HG03457 (cell line): ENCODE results near the gene SOCS7.

ENCODE experiments used
- ATAC-seq: cut with Tn5 transposase; IDR thresholded peaks from one replicate; pipeline ENCODE4 v1.9.1; 2021; ENCODE audit warnings: moderate number of reproducible peaks; ENCODE audit not compliant: unreplicated experiment

The SOCS7 gene

DNA sequence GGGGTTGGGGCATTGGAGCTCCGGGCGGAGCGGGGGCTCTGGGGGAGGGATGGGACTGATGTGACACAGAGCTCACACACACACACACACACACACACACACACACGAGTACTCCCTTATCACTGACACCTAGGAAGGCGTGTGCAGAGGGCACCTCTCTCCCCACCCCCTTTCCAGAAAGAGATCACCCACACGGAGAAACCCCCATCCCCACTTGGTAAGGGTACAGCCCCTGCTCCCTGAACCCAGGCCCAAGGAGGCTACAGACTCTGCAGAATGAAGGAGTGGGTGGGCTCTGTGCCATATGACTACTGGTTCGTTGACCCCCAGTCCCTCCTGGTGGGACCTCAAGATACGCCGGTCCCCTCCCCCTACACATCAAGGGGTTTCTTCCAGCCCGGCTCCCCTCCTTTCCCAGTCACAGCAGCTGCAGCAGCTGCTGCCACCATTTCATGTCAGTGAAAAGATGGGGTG is 67.9 kb downstream of the SOCS7 start:
- ATAC-seq = no peak

DNA sequence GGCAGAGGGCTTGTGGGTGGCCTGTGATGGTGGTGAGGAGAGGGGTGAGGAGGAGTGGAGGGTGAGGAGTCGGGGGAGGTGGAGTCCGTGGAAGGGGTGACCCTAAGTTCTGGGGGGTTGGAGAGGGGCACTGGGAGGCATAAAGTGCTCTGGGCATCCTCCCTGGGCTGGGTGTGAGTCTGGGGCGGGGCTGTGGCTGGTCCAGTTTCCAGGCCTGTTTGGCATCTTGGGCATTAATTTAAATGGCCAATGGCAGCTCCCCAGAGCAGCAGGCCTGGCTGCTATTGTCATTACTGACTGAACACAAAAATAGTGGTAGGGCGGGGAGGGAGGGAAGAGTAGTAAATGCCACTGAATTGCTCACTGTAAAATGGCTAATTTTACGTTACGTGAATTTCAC is 68.9 kb downstream of the SOCS7 start:
- ATAC-seq = no peak

DNA sequence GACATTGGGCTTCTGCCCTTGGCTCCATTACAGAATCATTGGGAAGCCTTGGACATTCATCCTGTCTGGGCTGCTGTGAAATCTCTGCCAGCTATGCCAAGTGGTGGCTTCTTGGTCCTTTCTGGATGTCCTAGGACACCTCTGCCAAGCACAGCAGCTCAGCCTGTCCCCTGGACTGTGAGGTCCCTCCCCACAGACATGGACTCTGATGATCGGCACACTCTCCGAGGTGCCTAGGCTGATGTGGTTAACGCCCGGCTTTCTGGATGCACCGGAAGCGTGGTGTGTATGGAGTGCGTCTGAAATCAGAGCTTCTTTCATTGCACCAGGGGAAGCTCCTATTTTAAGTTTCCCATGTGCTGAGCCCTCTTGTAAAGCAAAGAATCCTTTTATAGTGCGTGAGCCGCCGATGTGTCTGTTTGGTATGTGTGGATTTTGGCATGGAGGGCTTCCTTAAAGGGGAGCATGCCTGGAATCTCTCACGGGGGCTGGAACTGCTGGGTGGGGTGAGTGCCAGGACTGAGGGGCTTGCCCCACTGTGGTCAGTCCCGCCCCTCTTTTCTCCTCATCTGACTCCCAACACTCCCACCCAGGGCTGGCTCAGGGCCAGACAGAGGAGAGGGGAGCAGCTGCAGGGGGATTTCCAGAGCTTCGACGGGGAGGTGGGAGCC is 69.7 kb downstream of the SOCS7 start:
- ATAC-seq = no peak

DNA sequence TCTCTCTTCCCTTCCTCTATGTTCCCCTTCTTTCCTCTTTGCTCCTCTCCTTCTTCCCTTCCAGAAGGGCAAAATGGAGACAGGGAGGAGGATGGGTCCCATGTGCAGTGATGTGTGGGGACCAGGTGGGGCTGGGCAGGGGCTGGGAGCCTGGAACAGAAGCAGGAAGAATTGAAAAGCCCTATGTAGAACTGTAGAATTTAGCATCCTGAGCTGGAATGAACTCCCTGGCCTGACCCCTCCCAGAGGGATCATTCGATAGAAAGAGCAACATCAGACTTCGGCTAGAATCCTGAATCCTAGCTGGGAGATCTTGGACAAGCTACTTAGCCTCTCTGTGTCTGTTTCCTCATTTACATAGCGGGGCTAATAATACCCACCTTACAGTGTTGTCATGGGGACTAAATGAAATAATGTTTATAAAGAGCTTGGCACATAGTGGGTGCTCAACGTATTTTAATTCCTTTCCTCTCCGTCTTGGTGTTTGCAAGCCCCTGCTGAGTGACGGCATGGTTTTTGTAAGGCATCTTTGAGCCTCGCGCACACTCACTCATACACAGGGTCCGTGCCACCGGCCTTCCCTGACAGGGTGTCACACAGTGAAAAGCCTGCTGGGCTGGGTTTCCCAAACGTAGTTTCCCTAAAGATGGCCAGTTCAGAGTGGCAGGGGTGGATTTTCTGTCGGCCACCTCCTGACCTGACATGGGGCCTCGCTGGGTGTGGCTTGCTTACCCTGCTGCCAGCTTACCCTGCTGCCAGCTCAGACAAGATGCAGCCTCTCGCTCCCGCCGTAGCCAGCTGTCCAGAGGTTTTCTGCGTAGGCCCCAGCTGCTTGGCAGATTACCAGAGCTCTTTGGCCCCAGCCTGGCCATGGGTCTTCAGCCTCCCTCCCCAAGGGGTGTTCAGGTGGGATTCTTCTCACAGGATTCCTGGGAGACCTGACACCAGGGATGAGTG is 70.5 kb downstream of the SOCS7 start:
- no peak for ATAC-seq

DNA sequence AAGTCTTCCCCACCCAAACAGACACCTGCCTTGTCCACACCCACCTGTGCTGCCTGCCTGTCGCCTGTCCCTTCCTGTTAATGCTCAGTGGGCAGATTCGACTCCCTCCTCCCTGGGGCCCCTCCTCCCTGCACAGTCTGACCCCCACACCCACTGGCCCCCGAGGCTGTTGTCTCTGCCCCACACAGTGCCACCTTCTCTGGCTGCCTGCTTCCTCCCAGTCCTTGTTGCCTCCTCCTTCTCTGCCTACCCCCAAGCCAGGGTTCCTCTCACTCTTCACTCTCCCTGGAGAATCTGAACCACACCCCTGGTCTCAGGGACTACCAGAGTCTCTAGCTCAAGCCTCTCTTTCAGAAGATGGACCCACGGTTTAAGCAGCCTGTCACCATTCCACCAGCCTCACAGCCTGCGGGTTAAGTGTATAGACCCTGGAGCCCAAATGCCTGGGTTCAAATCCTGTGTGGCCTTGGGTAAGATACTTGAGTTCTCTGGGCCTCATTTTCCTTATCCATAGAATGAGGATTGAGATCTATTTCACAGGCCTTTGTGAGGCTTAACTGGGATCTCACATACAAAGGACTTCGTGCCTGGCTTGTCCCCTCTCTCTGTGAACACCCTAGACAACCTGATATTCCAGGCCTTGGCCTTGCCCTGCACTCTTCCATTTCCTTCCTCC is 72.8 kb downstream of the SOCS7 start:
- ATAC-seq = no peak

DNA sequence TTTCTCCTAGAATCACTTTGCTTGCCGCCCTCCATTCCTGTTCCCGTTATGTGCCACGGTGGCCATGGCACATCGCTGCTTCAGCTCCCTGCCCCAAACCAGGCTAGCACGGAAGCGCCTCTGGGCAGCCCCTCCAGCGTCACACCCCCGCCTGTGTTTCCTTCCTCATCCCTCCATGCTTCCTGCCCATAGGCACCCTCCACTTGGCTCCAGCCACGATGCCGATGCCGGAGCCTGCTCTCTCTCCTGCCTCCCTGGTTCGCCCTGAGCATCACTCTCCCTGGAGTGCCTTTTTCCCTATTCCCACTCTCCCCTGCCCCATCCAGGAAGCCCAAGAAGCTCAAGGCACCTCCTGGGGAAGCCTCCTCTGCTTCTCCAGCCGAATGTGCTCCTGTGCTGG is 73.4 kb downstream of the SOCS7 start:
- ATAC-seq = no peak

DNA sequence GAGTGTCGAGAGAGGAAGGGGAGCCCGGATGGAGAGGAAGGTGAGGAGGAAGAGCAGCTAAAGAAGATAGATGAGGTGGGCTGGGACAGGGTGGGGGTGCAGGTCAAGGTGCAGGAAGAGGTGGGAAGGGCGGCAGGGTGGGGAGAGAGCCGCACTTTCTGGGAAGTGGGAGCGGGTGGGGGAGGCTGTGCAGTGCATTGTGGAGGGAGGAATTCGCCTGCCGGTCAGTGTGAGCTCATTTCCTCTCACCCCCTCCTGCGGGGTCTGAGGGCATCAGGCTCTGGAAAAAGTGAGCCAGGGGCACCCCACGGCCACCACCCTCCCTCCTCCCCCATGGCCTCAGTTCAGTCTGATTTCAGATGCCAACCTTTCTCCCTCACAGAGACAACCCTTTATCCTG is 74.1 kb downstream of the SOCS7 start:
- ATAC-seq = no peak

DNA sequence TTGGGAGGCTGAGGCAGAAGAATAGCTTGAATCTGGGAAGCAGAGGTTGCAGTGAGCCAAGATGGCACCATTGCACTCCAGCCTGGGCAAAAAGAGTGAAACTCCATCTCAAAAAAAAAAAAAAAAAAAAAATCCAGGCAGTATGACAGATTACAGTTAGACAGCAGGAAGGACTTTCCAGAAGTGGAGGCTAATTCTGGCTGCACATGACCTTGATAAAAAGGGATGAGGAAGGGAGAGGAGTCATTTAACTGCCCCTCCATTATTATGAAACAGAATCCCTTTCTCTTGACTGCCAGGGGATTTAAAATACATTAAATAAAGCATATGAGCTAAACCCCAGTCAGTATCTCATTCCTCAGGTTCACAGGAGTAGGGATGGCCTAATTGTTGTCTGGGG is 74.8 kb downstream of the SOCS7 start:
- ATAC-seq = no peak

DNA sequence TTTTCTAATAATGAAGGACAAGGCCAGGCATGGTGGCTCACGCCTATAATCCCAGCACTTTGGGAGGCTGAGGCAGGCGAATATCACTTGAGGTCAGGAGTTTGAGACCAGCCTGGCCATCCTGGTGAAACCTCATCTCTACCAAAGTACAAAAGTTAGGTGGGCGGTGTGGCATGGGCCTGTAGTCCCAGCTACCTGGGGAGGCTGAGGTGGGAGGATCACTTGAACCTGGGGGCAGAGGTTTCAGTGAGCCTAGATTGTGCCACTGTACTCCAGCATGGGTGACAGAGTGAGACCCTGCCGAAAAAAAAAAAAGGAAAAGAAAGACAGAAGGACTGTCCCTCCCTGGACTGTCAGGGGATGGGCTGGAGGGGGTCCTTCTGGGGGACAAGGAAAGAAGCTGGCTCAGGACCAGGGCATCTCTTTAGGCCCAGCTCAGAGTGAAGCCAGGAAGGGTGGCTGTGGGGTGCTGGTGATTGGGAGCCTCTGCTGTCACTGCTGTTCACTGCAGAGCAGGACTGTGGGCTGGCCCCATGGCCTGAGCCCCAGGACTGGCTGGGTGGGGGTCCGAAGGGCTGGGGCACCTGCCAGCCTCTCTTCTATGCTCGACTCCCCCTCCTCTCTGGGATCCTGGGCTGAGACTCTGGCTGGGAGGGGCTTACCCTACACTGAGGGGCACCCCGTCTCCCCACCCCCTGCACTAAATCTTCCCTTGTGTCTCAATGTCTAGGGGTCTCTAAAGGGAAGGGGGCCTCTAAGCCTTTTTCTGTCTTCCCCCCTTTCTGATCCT is 75.7 kb downstream of the SOCS7 start:
- ATAC-seq = no peak

DNA sequence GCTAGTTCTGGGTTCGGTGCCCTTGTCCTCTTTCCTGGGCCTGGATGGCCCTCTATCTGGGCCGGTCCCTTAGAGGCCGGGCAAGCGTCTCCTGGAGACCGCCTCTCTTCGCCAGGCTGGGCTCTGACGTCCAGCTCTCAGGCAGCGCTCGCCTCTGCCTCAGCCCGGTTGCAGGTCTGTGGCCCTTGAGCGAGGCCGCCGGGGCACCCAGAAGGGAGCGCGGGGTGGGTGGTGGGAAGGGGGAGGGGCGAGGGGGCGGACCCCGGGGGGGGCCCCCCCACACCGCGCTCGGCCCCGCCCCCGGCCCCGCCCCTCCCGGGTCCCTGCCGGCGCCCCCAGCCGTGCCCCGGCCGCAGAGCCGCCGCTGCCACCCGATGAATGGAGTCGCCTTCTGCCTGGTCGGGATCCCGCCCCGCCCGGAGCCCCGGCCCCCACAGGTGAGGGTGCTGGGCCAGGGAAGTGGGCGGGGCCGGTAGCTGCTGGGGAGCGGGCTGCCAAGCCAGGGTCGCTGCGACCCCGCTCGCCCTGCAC is 76.5 kb downstream of the SOCS7 start, which contains the start of gene ARHGAP23:
Gene ARHGAP23 (plus strand): TSS at position 353 of the 531 bp plus-strand sequence. CDS start 22 bp downstream, at position 375.
- ATAC-seq = no peak

DNA sequence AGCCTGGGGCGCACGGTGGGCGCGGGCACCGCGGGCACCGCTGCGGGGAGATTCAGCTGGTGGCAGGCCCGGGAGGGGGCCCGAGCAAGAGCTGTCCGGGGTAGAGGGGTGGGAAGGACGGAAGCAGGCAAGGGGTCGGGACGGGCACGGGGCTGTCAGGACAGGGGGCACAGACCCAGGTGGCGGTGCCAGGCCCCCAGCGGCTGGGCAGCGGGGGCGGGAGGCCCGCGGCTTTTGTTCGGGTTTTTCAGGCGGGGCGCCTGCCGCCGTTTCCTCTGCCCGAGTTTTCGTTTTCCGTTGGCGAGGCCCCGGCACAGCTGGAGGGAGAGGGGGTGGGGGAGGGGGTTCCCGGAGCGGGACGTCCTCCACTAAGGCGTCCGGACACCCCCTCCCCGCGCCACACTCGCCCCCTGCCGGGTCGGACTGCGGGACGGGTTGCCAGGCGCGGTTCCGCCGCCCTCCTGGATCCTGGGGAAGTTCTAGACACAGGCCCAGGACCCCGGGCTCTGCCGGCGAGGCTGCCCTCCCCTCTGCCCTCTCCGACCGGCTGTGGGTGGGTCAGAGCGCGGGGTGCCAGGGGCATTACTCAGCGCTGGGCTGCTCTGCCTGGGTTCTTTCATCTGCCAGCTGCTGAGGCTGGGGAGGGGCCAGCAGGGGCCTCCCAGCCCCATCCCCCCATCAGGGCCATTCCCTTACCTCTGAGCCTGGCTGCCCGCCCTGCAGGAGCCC is 77.2 kb downstream of the SOCS7 start:
- ATAC-seq = no peak

DNA sequence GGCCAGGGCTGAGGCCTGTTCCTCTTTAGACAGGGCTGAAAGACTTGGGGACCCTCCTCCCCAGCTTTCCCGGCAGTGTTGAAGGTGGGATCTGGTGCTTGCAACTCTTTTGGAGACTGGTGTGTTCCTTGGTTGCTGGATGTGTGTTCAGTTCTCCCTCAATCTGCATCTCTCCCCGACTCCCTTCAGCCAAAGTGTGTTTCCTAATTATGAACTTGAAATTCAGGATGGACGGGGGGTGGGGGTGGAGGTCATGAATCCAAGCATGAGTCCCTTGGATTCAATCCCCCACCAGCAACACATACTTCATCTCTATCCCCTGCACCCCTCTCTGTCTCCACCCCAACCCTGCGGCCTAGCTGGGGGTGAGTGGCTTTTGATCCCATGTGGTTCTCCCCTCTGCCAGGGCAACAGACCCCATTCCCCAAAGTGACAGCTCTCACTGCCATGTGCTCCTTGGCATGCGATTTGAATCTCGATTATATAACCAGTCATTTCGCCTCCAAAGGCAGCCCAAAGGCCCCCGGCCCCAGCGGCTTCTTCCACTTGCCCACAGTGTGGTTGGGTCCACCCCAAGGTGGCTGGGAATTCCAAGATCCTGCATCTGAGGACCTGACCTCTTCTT is 77.9 kb downstream of the SOCS7 start:
- ATAC-seq = no peak

DNA sequence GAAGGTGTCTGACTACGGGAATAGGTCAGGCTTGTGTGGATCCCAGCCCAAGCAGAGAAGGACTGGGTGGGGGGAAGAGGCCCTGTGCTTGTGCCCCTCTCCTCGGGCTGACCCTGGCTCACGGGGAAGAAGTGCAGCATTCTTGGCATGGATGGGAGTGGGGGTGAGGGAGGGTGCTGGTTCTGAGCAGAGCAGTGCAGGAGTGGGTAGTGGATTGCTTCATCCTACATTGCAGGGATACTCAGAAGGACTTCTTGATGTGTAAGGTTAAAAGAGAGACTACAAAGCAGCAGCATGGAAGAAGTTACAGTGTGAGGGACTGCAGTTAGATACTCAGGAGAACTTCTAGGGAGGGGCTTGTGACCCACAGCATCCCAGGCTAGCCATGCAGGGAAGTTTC is 78.7 kb downstream of the SOCS7 start:
- no peak for ATAC-seq

DNA sequence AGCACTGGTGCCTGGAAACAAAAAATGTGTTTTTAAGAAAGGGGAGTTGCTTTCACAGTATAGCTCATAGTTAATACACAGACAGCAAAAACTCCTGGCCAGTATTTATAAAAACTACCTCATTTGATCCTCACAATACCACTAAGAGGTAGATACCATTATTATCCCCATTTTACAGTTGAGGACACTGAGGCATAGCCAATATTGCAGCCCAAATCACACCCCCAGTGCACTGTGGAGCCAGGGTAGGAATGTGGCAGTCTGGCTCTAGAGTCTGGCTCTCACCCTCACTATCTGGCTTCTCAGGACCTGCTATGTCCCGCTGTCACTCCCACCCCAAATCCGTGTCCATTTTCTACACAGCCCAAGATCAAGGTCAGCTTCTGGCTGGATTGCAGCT is 79.2 kb downstream of the SOCS7 start:
- no peak for ATAC-seq

DNA sequence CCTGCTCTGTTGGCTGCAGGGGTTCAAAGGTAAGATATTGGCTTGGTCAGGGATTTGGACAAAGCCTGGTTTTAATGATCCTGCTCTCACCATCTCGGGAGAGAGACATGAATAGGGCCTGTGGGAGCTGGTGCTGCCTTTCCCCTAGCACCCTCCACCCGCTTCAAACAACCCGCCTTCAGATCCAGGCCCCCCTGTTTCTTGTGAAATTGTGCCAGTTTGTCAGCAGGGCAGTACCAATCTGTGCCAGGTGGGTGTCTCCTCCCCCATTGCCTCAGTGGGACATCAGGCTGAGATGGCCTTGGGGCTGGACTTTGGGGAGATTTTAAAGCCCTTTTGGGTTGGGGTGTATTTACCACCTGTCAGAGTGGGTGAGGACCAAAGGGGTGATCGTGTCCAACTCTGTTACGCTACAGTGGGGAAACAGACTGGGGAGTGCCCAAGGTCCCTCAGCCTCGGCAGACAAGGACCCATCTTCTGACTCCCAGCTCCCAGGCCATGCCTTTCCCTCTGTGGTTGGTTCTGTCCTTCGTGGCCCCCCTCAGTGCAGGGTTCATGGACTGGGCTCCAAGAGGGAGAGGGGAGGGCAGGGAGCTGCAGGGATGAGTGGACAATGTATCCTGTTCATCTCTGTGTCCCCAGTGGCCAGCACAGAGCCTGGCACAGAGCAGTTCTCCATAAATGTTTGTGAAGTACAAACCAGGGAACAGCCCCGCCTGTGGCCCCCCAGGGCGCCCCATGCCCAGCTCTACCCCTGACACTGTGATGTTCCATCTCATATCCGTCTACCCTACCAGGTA is 79.9 kb downstream of the SOCS7 start:
- ATAC-seq = no peak

DNA sequence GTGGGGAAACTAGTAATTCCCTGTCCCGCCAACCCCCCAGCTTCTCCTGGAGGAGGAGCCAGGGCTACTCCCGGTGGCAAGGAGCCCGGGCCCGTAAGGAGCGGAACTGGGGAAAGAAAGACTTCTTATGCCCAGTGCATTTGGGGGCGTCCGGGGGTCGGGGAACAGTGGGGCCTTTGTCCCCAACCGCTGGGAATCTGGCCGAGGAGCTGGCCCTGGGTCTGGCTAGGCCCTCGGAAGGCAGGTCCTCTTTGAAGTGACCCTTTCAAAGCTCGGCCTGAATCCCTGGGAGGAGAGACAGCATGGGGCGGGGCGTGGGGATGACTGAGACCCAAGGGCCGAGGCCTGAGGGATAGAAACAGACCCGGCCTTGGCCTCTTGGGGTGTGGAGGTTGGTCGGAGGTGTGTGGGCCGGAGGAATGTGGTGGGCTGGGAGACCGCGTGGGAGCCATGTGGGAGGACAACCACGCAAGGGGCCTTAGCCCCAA is 82.6 kb downstream of the SOCS7 start:
- no peak for ATAC-seq

DNA sequence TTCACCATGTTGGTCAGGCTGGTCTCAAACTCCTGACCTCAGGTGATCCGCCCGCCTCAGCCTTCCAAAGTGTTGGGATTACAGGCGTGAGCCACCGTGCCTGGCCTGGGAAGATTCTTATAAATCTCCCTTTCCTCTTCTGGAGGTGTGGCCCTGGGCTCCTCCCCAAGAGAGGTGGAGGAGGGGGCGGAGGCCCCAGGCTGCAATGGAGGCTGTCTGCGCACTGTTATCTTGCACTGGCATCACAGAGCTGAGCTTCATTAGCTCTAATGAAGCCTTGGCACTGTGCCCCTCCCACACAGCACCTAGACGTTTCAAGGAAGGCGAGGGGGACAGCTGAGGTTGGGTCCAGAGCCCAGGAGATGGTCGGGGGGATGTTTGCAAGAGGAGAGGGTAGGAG is 84.2 kb downstream of the SOCS7 start:
- ATAC-seq = no peak

DNA sequence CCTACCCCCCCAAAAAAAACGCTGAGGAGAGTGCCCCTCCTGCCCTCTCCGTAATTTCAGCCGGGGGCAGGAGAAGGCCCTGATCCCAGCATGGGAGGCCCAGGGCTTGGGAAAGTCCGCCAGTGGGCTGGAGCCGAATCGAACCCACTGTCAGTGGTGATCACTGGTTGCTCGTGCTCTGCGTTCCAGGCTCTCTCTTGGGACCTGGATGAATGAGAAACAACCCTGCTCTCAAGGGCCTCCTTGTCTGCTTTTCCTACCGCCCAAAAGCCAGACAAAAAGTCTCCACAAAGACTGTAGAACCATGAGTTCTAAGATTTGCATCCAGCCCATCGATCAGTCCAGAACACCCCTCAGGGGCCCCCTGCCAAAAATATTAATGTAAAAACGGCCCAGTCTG is 84.7 kb downstream of the SOCS7 start:
- ATAC-seq = no peak
